OCI-LY7 (cell line): ENCODE data around the gene PGA5. TPM values are rescaled to one million over a fixed set of nuclear protein-coding genes. Genes with fewer than 3 reads are reported as not detected.

Experiments
- BruUV-seq: library from RNA; stranded (reverse); fragments of 400-500 nt; replicated peaks from 2 replicates; lab custom pipeline; 2021; lab: Mats Ljungman, UMichigan
- CTCF ChIA-PET: fragments of 300-600 bp; sonication (Branson Sonifier 250); formaldehyde crosslinking; loops from one replicate; lab custom pipeline; 2022; ENCODE audit warnings: antibody characterized with exemption; ENCODE audit not compliant: unreplicated experiment; lab: Charles Lee
- POLR2A ChIA-PET: fragments of 300-600 bp; sonication (Branson Sonifier 250); formaldehyde crosslinking; loops from one replicate; lab custom pipeline; 2022; ENCODE audit warnings: antibody characterized with exemption; lab: Charles Lee
- DNase-seq: peaks from one replicate; pipeline ENCODE4 v3.0.0-alpha.2; 2015; ENCODE audit warnings: low spot score
- H2AFZ ChIP-seq: fragments of 200-600 bp; sonication (generic), shearing (Covaris generic); 2 replicates; pipeline ENCODE4 v1.6.1; 2014; ENCODE audit warnings: mild to moderate bottlenecking, antibody characterized with exemption, low read length, moderate library complexity
- H3K27ac ChIP-seq: fragments of 200-600 bp; sonication (generic); 2 replicates; pipeline ENCODE4 v1.5.1; 2014; ENCODE audit warnings: mixed run types, low read depth, mild to moderate bottlenecking, moderate library complexity, low read length, inconsistent platforms; ENCODE audit not compliant: poor library complexity, severe bottlenecking
- H3K36me3 ChIP-seq: fragments of 200-600 bp; sonication (generic); 2 replicates; pipeline ENCODE4 v1.6.1; 2014; ENCODE audit warnings: mild to moderate bottlenecking, antibody characterized with exemption, low read length, moderate library complexity, mixed read lengths; ENCODE audit not compliant: insufficient read depth
- H3K4me1 ChIP-seq: fragments of 200-600 bp; sonication (generic); 2 replicates; pipeline ENCODE4 v1.5.1; 2014; ENCODE audit warnings: mild to moderate bottlenecking, low read length; ENCODE audit not compliant: insufficient read depth, poor library complexity, severe bottlenecking
- H3K4me2 ChIP-seq: fragments of 200-600 bp; sonication (generic); 2 replicates; pipeline ENCODE4 v1.6.1; 2014; ENCODE audit warnings: mild to moderate bottlenecking, low read length
- H3K4me3 ChIP-seq: fragments of 200-600 bp; sonication (generic); 2 replicates; pipeline ENCODE4 v1.5.1; 2014; ENCODE audit warnings: mild to moderate bottlenecking, low read depth, low read length; ENCODE audit not compliant: poor library complexity, severe bottlenecking
- H3K79me2 ChIP-seq: fragments of 200-600 bp; sonication (generic); 2 replicates; pipeline ENCODE4 v1.6.1; 2016; ENCODE audit warnings: low read depth, mild to moderate bottlenecking, low read length, moderate library complexity, mixed read lengths; ENCODE audit not compliant: insufficient read depth
- H3K9me2 ChIP-seq: fragments of 200-600 bp; sonication (generic); 2 replicates; pipeline ENCODE4 v1.6.1; 2016; ENCODE audit warnings: mild to moderate bottlenecking, low read length, mixed read lengths; ENCODE audit not compliant: insufficient read depth
- H3K9me3 ChIP-seq: fragments of 200-600 bp; sonication (generic); 2 replicates; pipeline ENCODE4 v1.6.1; 2014; ENCODE audit warnings: mild to moderate bottlenecking, mixed run types, low read length, mixed read lengths
- H4K20me1 ChIP-seq: fragments of 200-600 bp; sonication (generic); 2 replicates; pipeline ENCODE4 v1.6.1; 2014; ENCODE audit warnings: mild to moderate bottlenecking, antibody characterized with exemption, low read length, moderate library complexity, mixed read lengths; ENCODE audit not compliant: insufficient read depth
- CTCF ChIP-seq: fragments of 200-600 bp; sonication (generic); conservative IDR thresholded peaks from 2 replicates; pipeline ENCODE4 v1.5.1; 2014; ENCODE audit warnings: mild to moderate bottlenecking, antibody characterized with exemption, low read length, moderate library complexity, mixed read lengths
- EZH2phosphoT487 ChIP-seq: fragments of 200-600 bp; sonication (generic); IDR thresholded peaks from 2 replicates; pipeline ENCODE4 v1.6.1; 2018; ENCODE audit warnings: low read depth, borderline replicate concordance, mild to moderate bottlenecking, mixed run types, antibody characterized with exemption, low read length, moderate library complexity, mixed read lengths
- intact Hi-C: fragments of 100-400 bp; cut with micrococcal nuclease; formaldehyde crosslinking; loops from one replicate; pipeline ENCODE4 v1.10.0; 2022; ENCODE audit not compliant: unreplicated experiment
- total RNA-seq, 2 experiments: library from RNA; depleted of rRNA in 1 of 2; stranded (reverse); fragments of >200 nt in 1 of 2; shearing (Covaris generic) in 1 of 2; gene quantifications; 2 replicates each; pipeline ENCODE4 v1.2.3, GENCODE V29; 2014 to 2022

PGA5 gene
- total RNA-seq, 2 experiments from 2014 or later, result not detected

- intact Hi-C loops, result no loop called here
- Histone ChIP-seq H3K36me3 (no peaks in the 10 kb centered on the region), H3K4me1 (no peaks in the 10 kb centered on the region), H3K4me2 (no peak overlapping the region), H3K9me2 (no peaks in the 10 kb centered on the region), H3K27ac (no peak overlapping the region), H3K4me3 (no peak overlapping the region), H3K9me3 (no peaks in the 10 kb centered on the region), H4K20me1 (no peaks in the 10 kb centered on the region), H2AFZ (no peak overlapping the region), H3K79me2 (no peaks in the 10 kb centered on the region)
- no TSS peak for BruUV-seq
- TF ChIP-seq EZH2phosphoT487 (no peak), CTCF (no peak)
- DNase-seq, result no peak
- ChIA-PET CTCF (no interaction called here), POLR2A (interaction anchor here (0.7 kb wide), 1 partner anchor 12 kb away, joined by 3 read pairs; no protein-coding TSS in a partner anchor)
Measured at GRCh38 chr11:61277186-61278000, 36.4 kb downstream of the PGA5 start.

GRCh38 chr11:61278001-61278470, 37.1 kb downstream of the PGA5 start:
- Histone ChIP-seq H3K27ac (no peak overlapping the region), H2AFZ (no peak overlapping the region), H4K20me1 (no peaks in the 10 kb centered on the region), H3K4me2 (no peak overlapping the region), H3K9me2 (no peaks in the 10 kb centered on the region), H3K79me2 (no peaks in the 10 kb centered on the region), H3K9me3 (no peaks in the 10 kb centered on the region), H3K4me1 (no peaks in the 10 kb centered on the region), H3K36me3 (no peaks in the 10 kb centered on the region), H3K4me3 (no peak overlapping the region)
- CTCF ChIA-PET, result no interaction called here
- TF ChIP-seq CTCF (no peak), EZH2phosphoT487 (no peak)
- POLR2A ChIA-PET, result interaction anchor here (0.7 kb wide), 1 partner anchor 12 kb away, joined by 3 read pairs; no protein-coding TSS in a partner anchor
- BruUV-seq, result no TSS peak
- DNase-seq, result no peak
- intact Hi-C loops, result no loop called here
